Measurements from ENCODE around the gene EIF2B2. TPM values are rescaled to one million over a fixed set of nuclear protein-coding genes. Genes with fewer than 3 reads are reported as not detected.

EIF2B2 gene
- total RNA-seq, 1 experiment from 2014 or later = 139 TPM

DNA sequence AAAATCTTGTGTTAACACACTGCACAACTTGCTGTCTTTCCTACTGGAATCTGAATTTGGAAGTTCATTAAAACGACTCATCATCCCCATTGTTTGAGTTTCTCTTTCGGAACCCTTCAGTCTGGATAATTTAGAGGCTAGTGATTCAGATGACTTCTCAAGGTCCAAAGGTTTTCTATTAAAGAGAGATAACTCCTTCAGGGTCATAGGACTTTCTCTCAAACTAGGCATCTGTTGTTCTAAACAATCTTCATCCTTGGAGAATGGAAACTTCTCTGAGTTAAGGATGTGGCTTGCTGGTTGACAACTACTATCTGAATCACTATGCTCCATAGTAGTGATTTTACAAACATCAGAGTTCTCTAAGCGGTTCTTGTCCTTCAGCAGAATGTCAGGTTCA lies 44.2 kb downstream of the EIF2B2 start:
- BruUV-seq (replicated peaks) = no TSS peak

GRCh38 chr14:75047506-75047905 lies 44.8 kb downstream of the EIF2B2 start:
- ChIA-PET CTCF (interaction anchor here (0.7 kb wide), 1 partner anchor 14 kb away, joined by 3 read pairs; no protein-coding TSS in a partner anchor), POLR2A (ENCODE audit: unreplicated experiment) (no interaction called here)
- peaks cover 36% of the 10 kb centered on the region for H3K79me2 ChIP-seq (ENCODE audit: low read depth)
- no peak overlapping the region for H2AFZ ChIP-seq
- no peaks in the 10 kb centered on the region for H3K9me3 ChIP-seq (ENCODE audit: insufficient read depth, low read depth)
- no peak for DNase-seq
- H3K4me1 ChIP-seq (replicated peaks; ENCODE audit: insufficient read depth) = peaks cover 32% of the 10 kb centered on the region
- BruUV-seq (replicated peaks) = no TSS peak
- no peak overlapping the region for H3K4me3 ChIP-seq
- H3K9me2 ChIP-seq (ENCODE audit: insufficient read depth) = no peaks in the 10 kb centered on the region
- intact Hi-C loops (cut with micrococcal nuclease; ENCODE audit: unreplicated experiment) = no loop called here
- no peaks in the 10 kb centered on the region for H3K27me3 ChIP-seq (ENCODE audit: insufficient read depth, low read depth)
- no peak overlapping the region for H3K27ac ChIP-seq
- TF ChIP-seq EZH2 (IDR thresholded peaks at IDR 0.05; ENCODE audit: low read depth) = no peak
- TF ChIP-seq, protein P1, sequence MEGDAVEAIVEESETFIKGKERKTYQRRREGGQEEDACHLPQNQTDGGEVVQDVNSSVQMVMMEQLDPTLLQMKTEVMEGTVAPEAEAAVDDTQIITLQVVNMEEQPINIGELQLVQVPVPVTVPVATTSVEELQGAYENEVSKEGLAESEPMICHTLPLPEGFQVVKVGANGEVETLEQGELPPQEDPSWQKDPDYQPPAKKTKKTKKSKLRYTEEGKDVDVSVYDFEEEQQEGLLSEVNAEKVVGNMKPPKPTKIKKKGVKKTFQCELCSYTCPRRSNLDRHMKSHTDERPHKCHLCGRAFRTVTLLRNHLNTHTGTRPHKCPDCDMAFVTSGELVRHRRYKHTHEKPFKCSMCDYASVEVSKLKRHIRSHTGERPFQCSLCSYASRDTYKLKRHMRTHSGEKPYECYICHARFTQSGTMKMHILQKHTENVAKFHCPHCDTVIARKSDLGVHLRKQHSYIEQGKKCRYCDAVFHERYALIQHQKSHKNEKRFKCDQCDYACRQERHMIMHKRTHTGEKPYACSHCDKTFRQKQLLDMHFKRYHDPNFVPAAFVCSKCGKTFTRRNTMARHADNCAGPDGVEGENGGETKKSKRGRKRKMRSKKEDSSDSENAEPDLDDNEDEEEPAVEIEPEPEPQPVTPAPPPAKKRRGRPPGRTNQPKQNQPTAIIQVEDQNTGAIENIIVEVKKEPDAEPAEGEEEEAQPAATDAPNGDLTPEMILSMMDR (conservative IDR thresholded peaks at IDR 0.05) = no peak
- H4K20me1 ChIP-seq (ENCODE audit: insufficient read depth) = no peaks in the 10 kb centered on the region
- H3K36me3 ChIP-seq (ENCODE audit: low read depth) = peaks cover 23% of the 10 kb centered on the region
- H3K4me2 ChIP-seq = no peak overlapping the region
- peaks cover 25% of the 10 kb centered on the region for H3F3A ChIP-seq (ENCODE audit: insufficient read depth, low read depth)

More for the DNA sequence above, 44.2 kb downstream of the EIF2B2 start:
- Histone ChIP-seq H2AFZ (no peak overlapping the region), H3K79me2 (ENCODE audit: low read depth) (peaks cover 36% of the 10 kb centered on the region), H4K20me1 (ENCODE audit: insufficient read depth) (no peaks in the 10 kb centered on the region), H3K9me3 (ENCODE audit: insufficient read depth, low read depth) (no peaks in the 10 kb centered on the region), H3K36me3 (ENCODE audit: low read depth) (peaks cover 23% of the 10 kb centered on the region), H3F3A (ENCODE audit: insufficient read depth, low read depth) (peaks cover 25% of the 10 kb centered on the region; the same call in 1 of the 2 replicates), H3K9me2 (ENCODE audit: insufficient read depth) (no peaks in the 10 kb centered on the region), H3K4me3 (no peak overlapping the region), H3K27ac (no peak overlapping the region), H3K4me2 (no peak overlapping the region), H3K27me3 (ENCODE audit: insufficient read depth, low read depth) (no peaks in the 10 kb centered on the region), H3K4me1 (replicated peaks; ENCODE audit: insufficient read depth) (peaks cover 38% of the 10 kb centered on the region)
- no peak for TF ChIP-seq EZH2 (IDR thresholded peaks at IDR 0.05; ENCODE audit: low read depth)
- TF ChIP-seq, protein P1 (conservative IDR thresholded peaks at IDR 0.05) = no peak
- intact Hi-C loops (cut with micrococcal nuclease; ENCODE audit: unreplicated experiment) = no loop called here
- CTCF ChIA-PET = interaction anchor here (1.0 kb wide), 1 partner anchor 860 kb away, joined by 3 read pairs; no protein-coding TSS in a partner anchor
- POLR2A ChIA-PET (ENCODE audit: unreplicated experiment) = no interaction called here
- no peak for DNase-seq

GRCh38 chr14:75048101-75048500 lies 45.4 kb downstream of the EIF2B2 start:
- H3K9me3 ChIP-seq (ENCODE audit: insufficient read depth, low read depth) = no peaks in the 10 kb centered on the region
- POLR2A ChIA-PET (ENCODE audit: unreplicated experiment) = interaction anchor here (0.5 to 0.6 kb wide), 2 partner anchors 20 to 159 kb away, joined by 3 to 5 read pairs; no protein-coding TSS in a partner anchor
- no peak overlapping the region for H3K4me2 ChIP-seq
- H3K27me3 ChIP-seq (ENCODE audit: insufficient read depth, low read depth) = no peaks in the 10 kb centered on the region
- H3K79me2 ChIP-seq (ENCODE audit: low read depth) = peaks cover 33% of the 10 kb centered on the region
- H3K27ac ChIP-seq = no peak overlapping the region
- H3F3A ChIP-seq (ENCODE audit: insufficient read depth, low read depth) = peaks cover 23% of the 10 kb centered on the region
- H3K4me3 ChIP-seq = no peak overlapping the region
- peaks cover 23% of the 10 kb centered on the region for H3K36me3 ChIP-seq (ENCODE audit: low read depth)
- intact Hi-C loops (cut with micrococcal nuclease; ENCODE audit: unreplicated experiment) = no loop called here
- TF ChIP-seq EZH2 (IDR thresholded peaks at IDR 0.05; ENCODE audit: low read depth) = no peak
- TF ChIP-seq, protein P1 (conservative IDR thresholded peaks at IDR 0.05) = no peak
- peak in 1 of 2 experiments; percentile 16 for DNase-seq
- H3K4me1 ChIP-seq (replicated peaks; ENCODE audit: insufficient read depth) = peaks cover 27% of the 10 kb centered on the region
- no peaks in the 10 kb centered on the region for H4K20me1 ChIP-seq (ENCODE audit: insufficient read depth)
- no peak overlapping the region for H2AFZ ChIP-seq
- no TSS peak for BruUV-seq (replicated peaks)
- H3K9me2 ChIP-seq (ENCODE audit: insufficient read depth) = no peaks in the 10 kb centered on the region
- CTCF ChIA-PET = interaction anchor here (0.7 kb wide), 2 partner anchors 13 to 124 kb away, joined by 3 read pairs; no protein-coding TSS in a partner anchor

Measured in PC-9 (cell line).